HK-2 (cell line): ENCODE measurements around the gene GCA.

Experiments
- DNase-seq: peaks from one replicate; pipeline ENCODE4 v3.0.0-alpha.2; 2018; ENCODE audit not compliant: unreplicated experiment

The GCA gene

GRCh38 chr2:162328424-162329157, 15.3 kb upstream of the GCA start:
- no peak for DNase-seq

GRCh38 chr2:162330881-162331280, 13.1 kb upstream of the GCA start:
- no peak for DNase-seq

GRCh38 chr2:162333968-162334367, 10.0 kb upstream of the GCA start:
- no peak for DNase-seq

GRCh38 chr2:162337868-162338267, 6.1 kb upstream of the GCA start:
- no peak for DNase-seq

- no peak for DNase-seq
These were observed 3.1 kb upstream of the GCA start for GRCh38 chr2:162340822-162341221.

- no peak for DNase-seq
These were observed 1.6 kb upstream of the GCA start for GRCh38 chr2:162342321-162342720.

GRCh38 chr2:162342841-162343240, 1.1 kb upstream of the GCA start:
- DNase-seq: no peak

GRCh38 chr2:162343492-162343823, 474 bp upstream of the GCA start:
- no peak for DNase-seq

- DNase-seq: no peak
These were observed 652 bp downstream of the GCA start for GRCh38 chr2:162344617-162344950.

- DNase-seq: no peak
These were observed 21.5 kb downstream of the GCA start for GRCh38 chr2:162365392-162365791.

GRCh38 chr2:162368494-162368893, 24.6 kb downstream of the GCA start:
- DNase-seq: no peak

GRCh38 chr2:162369551-162369950, 25.6 kb downstream of the GCA start:
- no peak for DNase-seq

GRCh38 chr2:162370931-162371330, 27.0 kb downstream of the GCA start:
- DNase-seq: no peak

- DNase-seq: no peak
These were observed 28.9 kb downstream of the GCA start for GRCh38 chr2:162372818-162373217.

- no peak for DNase-seq
These were observed 36.0 kb downstream of the GCA start for GRCh38 chr2:162379719-162380580.

- no peak for DNase-seq
These were observed 37.9 kb downstream of the GCA start for GRCh38 chr2:162381851-162382250.

- DNase-seq: no peak
These were observed 38.3 kb downstream of the GCA start for GRCh38 chr2:162382278-162382677.

- DNase-seq: no peak
These were observed 41.6 kb downstream of the GCA start for GRCh38 chr2:162385536-162385935.

- no peak for DNase-seq
These were observed 46.9 kb downstream of the GCA start for GRCh38 chr2:162390801-162391200.

GRCh38 chr2:162400336-162400735, 56.4 kb downstream of the GCA start:
- DNase-seq: no peak

- no peak for DNase-seq
These were observed 57.9 kb downstream of the GCA start for GRCh38 chr2:162401871-162402270.

GRCh38 chr2:162403884-162404283, 60.0 kb downstream of the GCA start:
- DNase-seq: no peak
